ENCODE results near the gene MDM4. TPM values are rescaled to one million over a fixed set of nuclear protein-coding genes. Genes with fewer than 3 reads are reported as not detected.
"Not testable (repeated sequence)": the region's sequence is repeated elsewhere in the genome, so short reads cannot be mapped to it uniquely, and the experiment has no call there.

The MDM4 gene
- total RNA-seq, 1 experiment from 2014 or later = 9.1 TPM

DNA sequence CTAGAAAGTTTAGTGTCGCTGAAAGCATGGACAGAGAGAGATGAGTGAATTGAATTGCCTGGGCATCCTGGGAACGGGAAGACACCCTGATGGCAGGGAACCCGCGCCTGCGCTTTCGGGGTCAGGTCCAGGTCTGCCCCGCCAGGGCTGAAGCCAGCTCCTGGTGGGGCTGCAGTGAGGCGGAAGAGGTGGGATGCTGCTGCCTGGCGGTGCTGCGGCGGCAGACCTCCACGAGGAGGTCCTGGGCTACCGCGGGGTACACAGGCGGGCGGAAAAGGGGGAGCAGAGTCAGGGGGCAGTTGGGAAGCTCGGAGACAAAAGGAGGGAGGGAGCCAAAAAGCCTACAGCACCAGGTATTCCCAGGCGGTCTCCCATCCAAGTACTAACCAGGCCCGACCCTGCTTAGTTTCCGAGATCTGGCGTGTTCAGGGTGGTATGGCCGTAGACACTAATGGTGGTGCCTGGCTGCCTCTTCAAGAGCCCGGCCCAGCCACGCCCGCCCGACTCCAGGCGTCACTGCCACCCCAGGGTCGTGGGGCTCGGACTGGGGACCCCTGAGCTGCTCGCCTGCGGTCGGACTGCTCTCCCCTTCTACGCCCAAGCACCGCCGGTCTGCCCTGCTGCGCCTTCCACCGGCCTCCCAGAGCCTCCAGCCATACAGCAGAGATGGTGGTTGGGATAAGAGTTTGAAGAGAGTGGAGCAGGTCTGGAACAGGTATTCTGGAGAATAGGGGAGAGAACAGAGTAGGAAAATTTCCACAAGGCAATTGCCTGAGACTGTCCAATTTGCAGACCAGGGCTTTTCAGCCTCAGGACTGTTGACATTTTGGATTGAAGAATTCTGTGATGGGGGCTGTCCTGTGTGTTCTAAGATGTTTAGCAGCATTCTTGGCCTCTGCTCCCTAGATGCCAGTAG, 46.1 kb downstream of the MDM4 start:
- no peak for DNase-seq (ENCODE audit: low read depth)

DNA sequence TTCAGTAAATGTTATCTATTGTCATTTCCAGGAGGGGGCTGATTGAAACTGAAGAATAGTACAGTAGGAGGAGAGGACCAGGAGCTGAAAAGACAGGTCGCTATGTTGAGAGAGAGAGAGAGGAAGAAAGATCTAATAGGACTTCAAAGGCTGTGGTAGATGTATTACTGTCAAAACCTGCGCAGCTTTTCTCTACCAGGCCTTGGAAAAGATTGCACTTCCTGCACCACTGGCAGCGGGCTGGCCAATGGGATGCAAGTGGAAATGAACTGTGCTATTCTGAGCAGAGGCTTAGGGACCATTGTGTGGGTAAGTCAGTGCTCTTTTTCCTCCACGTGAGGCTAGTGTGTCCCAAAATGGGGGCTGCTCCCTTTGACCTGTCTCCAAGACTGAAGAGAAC, 47.1 kb downstream of the MDM4 start:
- DNase-seq (ENCODE audit: low read depth) = no peak

DNA sequence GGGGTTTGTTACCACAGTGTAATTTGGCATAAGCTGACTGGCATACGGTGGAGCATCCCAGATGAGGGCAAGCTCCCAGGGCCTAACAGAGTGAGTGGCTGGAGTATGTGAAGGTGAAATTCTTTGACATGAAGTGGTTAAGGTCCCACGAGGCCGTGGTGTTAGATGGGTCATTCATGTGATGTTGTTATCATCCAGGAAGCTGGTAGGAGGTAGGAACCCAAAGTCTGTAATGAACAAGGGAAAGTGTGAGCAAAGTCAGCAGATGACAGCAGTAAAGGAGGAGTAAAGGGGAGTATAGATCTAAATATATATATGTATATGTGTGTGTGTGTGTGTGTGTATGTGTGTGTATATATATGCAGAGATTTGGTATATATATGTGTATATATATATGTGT, 47.6 kb downstream of the MDM4 start:
- DNase-seq (ENCODE audit: low read depth) = no peak

DNA sequence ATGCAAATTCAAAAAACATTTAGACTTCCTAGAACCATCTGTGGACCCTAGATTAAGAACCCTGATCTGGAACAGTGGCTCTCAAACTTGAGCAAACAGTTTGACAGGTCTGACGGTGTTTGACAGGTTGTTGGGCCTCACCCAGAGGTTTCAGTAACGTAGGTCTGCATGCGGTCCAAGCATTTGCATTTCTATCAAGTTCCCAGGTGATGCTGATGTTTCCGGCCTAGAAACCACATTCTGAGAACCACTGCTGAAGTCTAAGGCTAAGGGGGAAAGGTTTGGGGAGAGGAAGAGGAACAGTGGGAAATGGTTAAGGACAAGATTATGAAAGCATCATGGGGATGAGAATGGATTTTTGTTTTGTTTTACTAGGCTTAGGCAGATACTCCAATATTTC, 48.6 kb downstream of the MDM4 start:
- DNase-seq (ENCODE audit: low read depth) = no peak

DNA sequence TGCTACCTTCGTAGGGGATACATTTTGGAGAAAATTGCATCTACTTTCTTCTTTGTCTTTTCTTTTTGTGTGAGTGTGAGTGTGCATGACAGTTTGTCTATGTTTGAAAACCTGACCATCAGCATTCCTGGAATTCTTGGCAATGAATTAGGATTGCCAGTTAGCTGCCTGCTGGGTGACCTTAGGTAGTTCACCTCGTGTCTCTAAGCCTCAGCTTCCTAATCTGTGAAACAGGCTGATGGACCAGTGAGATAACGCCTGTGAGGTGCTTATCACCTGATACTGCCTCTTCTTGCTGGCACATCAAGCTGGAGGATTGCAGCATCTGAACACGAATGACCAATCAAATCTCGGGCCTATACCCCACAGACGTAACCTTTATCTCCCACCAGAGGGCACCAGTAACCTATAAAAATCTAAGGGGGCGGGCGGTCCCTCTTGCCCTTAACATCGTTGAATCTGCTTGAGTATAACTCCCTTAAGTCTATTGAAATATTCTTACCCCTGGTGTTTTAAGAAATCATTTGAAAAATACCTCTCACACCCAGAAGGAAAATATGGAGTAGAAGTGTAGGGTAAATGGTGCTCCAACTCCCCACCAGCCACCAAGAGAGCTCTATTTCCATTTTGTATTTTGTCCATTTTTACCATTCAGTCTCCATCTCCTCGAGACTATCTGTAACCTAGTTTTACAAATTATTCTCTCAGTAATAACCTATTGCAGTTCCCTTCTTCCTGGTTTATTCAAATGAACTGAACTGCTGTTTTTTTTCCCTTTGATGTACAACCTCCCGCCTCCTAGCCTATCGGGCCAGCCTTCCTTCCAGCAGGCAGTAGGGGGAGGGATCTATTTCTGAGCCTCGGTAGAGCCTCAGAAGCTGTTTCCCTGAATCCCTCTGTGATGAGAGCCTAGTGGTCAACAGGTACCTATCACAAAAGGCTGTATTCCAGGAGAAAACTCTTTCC, 49.7 kb downstream of the MDM4 start:
- DNase-seq (ENCODE audit: low read depth) = peak; percentile 62

DNA sequence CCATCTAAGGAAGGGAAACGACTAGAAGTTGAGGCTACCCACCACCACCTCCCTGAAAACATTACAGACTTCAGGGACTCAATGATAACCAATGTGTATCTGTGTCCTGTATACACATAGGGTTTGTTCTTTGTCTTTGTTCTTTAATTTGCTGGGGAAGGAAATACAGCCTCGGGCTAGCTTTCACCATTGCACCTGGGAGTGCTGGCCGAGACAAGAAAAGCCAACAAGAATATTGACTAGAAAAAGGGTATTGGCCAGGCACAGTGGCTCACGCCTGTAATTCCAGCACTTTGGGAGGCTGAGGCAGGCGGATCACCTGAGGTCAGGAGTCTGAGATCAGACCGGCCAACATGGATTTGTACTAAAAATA, 50.4 kb downstream of the MDM4 start:
- DNase-seq (ENCODE audit: low read depth) = no peak

DNA sequence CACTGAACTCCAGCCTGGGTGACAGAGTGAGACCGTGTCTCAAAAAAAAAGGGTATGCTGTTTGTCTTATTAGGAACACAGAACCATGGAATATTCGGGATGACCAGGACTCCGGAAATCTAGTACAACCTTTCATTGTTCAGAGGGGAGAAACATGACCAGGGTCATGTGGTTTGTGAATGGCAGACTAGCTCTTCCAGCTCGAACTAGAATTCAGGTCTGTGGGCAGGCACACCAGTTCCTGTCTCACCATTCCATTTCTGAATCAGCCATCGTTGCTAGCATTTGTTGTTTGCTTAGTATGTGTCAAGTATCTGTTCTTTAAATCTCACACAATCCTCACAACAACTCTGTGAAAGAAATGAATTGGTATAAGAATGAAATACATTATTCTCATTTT, 50.9 kb downstream of the MDM4 start:
- DNase-seq (ENCODE audit: low read depth) = no peak

DNA sequence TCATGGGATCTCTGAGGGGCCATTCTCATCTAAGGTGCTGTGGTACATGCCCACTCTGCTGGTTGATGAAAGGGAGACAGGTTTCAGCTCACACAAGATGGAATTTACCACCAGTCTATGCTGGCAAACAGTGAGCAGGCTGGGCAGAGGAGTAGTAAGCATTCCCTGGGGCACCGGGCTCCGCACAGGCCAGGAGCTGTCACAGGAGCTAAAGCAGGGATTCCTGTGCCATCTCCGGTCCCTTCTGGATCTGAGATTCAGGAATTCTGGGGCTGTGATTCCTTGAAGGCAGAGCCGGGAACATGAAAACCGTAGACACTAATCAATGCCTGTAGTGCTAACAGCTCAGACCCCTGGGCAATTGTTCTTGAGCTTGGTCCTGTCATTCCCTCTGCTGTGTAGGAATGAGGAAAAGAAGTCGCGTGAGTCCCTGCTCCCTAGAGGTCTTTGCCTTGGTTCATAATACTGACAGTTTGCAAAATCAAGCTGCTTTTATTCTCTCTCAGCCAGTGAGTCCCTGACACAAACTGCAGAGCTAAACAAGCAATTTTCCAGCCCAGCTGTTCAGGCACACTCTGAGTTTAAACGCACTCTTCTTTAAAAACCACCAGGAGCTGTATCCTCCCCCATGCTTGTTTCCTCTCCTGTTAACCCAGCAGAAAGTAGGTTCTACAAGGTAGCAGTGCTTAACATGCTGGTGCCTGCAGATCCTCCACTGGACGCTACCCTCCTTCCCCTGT, 52.5 kb downstream of the MDM4 start:
- no peak for DNase-seq (ENCODE audit: low read depth)

DNA sequence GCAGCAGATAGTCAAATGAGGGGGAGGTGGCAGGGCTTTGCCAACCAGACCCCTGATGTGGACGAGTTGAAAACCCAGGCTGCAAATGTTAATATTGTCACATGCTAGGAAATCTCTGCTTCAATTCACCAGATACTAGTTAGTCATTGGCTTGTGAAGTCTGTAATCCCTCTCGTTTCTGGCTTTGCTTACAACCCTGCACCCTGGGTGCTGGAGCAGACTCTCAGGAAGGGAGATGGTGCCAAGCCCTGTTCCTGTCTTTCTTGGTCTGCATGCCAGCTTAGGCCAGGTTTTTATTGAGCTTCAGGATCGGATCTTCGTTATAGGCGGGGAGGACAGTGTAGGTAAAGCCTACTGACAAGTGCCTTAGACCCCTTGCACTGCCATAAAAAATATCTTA, 53.3 kb downstream of the MDM4 start:
- DNase-seq (ENCODE audit: low read depth) = no peak

DNA sequence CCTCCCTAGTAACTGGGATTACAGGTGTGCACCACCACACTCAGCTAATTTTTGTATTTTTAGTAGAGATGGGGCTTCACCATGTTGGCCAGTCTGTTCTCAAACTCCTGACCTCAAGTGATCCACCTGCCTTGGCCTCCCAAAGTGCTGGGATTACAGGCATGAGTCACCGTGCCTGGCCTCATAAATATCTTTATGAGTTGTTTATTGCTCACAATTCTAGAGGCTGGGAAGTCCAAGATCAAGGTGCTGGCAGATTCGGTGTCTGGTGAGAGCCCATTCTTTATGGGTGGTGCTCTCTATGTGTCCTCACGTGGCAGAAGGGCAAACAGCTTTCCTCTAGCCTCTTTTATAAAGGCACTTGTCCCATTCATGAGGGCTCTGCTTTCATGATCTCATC, 53.8 kb downstream of the MDM4 start:
- not testable (repeated sequence) for DNase-seq (ENCODE audit: low read depth)

DNA sequence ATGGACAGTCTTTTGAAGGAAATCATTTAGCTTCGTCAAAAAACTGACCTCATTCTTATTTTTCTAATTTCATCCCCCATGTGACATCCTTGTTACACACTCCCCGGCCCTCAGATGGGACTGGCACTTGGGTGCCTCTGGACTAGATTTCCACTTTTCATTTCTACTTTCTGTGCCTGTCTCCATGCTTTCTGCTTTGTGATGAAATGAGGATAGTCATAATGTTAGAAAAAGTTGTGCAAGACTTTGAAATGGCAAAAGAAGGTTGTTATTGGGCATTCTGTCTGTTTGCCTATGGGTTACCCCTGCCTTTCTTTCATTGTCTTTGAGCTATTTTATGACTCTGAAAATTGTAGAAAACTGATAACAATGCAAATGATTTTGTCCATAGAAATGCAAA, 54.9 kb downstream of the MDM4 start:
- no peak for DNase-seq (ENCODE audit: low read depth)

DNA sequence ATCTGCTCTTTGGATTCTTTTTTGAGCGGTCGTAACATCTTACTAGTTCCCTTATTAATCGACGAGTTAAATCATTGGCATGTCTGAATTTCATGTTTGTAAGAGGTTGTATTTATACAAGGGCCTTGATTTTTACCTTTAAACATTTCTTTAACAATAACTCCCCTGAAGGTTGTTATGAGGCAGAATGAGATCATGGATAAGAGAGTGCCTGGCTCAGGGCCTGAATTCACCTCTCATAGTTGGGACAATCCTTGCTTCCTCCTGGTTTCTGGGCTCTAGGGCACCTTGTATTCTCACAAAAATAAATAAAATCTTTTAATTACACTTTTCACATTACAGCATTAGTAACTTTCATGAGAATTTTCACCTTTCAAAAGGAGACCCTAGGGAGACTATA, 55.4 kb downstream of the MDM4 start:
- DNase-seq (ENCODE audit: low read depth) = no peak

DNA sequence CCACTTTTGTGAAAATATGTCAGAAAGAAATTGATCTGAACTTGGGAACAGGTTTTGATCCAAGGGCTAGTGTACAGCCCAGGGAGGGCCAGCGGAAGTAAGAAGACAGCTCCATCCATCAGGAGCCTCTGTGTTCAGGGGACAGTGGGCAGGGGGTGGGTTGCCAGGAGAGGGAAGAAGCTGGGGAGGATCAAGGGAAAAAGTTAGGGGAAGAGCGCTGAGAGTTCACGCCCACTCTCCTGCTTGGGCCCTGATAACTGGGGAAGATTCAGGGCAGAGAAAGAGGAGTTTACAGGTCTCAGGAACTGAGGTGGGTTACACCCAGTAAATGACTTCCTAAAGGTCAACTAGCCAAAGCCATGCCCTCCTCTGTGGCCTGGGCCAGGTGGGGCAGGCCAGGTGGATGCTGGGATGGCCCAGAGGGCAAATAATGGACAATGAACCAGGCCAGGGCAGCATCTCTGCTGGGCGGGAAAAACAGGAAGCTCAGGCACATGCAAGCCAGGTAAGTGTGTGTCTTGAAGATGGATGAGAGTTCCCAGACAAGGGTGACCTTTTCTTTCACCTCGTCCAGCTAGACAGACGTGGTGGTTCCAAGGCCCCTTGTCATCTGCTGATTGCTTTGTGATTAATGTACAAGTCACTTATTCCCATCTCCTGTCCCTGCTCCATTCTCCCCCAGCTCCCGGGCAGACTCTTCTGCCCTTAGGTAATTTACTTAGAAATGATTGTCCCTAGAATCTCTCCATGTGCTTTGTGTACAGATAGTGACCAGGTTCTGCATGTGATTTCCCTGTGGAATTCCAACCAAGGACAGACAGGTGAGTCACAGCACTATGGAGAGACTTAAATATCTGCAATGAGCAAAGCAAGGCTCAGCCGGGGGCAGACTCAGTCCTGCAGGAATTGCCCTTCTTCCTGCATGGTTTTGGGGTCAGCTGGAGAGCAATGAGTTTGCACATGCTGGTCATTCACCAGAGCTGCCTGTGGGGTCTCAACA, 57.0 kb downstream of the MDM4 start:
- DNase-seq (ENCODE audit: low read depth) = no peak

DNA sequence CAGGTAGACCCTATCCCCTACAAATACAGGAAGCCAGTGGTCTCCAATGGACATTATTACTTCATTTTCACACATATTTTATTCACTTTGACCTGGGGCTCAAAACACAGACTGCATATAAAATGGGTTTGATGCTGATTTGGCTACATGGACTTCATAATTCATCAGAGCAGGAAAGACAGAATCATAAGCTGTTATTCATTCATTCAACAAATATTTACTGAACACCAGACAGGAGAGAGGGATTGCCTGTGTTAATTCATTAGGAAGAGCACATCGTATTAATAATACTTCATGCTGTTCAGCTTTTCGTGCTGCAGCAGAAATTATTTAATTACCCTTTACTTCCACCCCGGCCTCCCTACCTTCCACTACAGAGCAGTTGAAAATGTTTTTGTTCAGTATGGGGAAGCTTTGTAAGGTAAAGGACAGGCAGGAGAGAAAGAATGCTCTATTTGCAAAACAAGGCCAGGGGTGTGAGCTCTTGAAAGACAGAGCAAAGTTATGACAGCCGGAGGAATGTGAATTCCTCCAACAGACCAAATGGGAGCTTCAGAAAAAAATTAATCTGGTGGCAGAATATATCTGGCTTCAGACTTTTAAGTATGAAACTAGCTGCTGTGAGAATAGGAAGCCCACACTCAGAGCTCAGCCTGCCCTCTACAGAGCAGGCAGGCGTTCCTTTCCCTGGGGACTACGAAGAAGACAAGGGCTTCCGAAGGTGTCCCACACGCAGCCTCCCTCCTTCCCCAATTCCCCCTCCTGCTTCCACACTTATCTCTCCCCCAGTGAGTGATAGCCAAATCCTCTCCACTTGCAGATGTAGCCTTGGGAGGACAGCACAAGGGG, 58.0 kb downstream of the MDM4 start:
- DNase-seq (ENCODE audit: low read depth) = no peak

DNA sequence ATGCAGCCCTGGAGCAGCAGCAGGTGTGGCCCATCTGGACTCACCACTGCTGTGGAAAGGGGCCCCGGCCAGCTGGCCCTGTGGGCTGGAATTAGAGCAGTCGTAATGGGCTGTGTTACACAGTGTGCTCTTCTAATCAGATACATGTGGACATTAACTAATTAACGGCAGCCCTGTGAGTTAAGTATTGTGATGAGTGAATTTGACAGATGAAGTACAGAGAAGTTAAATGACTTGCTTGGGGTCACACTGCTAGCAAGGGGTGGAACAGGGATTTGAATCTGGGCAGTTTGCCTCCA, 58.6 kb downstream of the MDM4 start:
- peak; percentile 4 for DNase-seq (ENCODE audit: low read depth)

DNA sequence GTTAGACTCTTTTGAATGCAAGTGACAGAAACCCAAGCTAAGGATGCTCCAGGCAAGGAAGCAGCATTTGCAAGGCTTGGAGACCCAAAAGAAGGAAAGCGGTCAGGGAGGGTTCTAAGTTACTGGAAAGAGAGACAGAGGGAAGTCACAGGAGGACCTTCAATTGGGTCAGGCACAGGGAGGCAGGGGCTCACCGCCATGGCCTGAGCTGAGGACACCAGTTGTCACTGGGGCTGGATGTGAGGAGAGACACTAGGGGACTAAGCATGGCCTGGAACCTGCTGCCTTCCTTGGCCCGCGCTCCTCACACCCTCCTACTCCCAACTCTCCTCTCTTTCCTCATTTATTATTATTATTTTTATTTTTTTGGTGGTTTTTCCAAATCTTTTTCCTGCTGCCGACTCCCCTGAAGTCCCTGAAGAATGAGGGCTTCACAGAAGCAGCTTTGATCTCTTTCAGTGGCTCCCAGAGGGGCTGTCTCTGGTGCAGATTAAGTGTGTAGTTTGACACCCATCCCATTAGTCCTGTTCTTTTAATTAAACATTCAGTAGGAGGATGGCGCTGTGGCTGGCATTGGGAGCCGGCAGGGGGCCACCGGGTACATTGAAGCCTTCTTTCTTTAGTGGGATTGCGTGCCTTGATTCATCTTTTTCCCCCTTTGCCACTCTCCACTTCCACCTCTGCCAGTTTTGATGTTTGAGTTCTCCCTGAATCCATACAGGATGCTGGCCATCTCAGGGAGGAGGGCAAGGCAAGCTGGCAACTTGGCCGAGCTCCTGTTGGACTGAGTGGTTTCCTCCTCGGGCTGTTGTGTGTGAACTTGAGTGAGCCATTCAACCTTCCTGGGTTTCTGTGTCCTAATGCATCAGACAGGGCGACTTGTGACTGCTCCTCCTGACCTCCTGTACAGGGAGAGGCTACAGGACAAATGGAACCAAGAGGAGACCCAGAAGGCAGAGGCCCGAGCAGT, 59.3 kb downstream of the MDM4 start:
- no peak for DNase-seq (ENCODE audit: low read depth)

DNA sequence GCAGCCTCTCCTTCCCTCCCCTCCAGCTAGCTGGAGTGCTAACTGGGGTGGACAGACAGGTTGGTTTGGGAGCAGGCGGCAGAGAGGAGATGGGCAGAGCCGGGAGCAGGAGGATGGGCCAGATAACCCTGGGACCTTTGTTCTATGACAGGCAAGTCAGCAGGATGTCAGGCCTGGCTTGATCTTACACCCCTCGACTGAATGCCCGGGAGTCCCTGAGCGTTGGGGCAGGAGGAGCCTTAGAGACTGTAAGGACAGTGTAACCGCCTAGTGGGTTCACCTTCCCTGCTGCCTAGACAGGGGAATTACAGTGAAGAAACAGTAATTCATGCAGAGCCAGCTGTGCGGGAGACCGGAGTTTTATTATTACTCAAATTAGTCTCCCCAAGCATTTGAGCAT, 60.2 kb downstream of the MDM4 start:
- no peak for DNase-seq (ENCODE audit: low read depth)

DNA sequence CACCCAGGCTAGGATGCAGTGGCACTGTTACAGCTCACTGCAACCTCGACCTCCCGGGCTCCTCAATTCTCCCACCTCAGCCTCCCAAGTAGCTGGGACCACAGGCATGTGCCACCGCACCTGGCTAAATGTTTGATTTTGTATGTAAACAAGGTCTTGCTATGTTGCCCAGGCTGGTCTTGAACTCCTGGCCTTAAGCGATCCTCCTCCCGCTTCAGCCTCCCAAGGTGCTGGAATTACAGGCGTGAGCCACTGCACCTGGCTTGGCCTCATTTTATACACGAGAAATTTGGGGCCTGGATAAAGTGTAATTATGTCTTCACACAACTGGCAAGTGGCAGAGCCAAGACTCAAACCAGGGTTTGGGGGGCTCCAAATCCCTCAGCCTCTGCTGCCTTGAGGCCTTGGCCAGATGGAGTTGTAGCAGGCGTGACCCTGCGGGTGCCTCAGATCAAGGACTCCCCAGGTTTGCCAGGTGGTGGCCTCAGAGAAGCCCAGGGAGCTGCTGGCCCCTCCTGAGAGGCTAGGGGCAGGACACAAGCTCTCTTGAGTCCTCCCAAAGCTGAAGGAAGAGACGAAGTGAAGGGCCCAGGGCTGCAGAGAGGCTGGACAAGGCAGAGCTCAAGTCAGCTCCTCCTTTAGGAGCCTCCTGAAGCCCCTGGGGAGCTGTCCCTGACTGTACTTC, 61.7 kb downstream of the MDM4 start:
- no peak for DNase-seq (ENCODE audit: low read depth)
